IMR-90 (cell line): Measurements from ENCODE around the gene GDNF.

Source experiments
- CTCF ChIP-seq: conservative IDR thresholded peaks from 2 replicates; pipeline ENCODE4 v1.5.1; 2012; ENCODE audit warnings: mild to moderate bottlenecking, low read depth, low read length, improper control_type of control experiment
- FOS ChIP-seq: fragments of 150-350 bp; IDR thresholded peaks from 2 replicates; pipeline ENCODE4 v1.6.1; 2016; ENCODE audit warnings: low read depth, low read length
- MXI1 ChIP-seq: IDR thresholded peaks from 2 replicates; pipeline ENCODE4 v1.6.1; 2012; ENCODE audit warnings: low read depth, mild to moderate bottlenecking, low read length, moderate library complexity, borderline replicate concordance
- POLR2A ChIP-seq: IDR thresholded peaks from 2 replicates; pipeline ENCODE4 v1.6.1; 2012; ENCODE audit warnings: mild to moderate bottlenecking, low read depth, low read length

DNA sequence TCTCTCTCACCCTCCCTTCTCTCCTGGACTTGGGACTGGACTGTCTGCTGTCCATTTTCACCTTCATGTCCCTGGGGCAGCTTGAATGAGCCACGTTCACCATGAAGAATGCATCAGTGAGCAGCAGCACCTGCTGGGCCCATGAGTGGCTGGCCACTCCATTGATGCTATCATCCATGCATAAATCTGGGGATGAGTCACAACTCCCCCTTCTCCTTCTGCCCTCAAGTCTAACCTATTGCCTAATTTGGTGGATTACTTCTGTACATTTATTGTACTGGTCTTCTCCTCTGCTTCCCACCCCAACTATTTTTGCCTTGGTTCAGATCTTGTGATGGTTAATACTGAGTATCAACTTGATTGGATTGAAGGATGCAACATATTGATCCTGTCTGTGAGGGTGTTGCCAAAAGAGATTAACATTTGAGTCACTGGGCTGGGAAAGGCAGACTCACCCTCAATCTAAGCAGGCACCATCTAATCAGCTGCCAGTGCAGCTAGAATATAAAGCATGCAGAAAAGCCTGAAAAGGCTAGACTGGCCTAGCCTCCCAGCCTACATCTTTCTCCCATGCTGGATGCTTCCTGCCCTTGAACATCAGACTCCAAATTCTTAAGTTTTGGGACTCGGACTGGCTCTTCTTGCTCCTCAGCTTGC is 46.7 kb downstream of the GDNF start:
- TF ChIP-seq CTCF (no peak), POLR2A (no peak), MXI1 (no peak), FOS (peak; percentile 67; the same call in 1 of the 2 replicates)
